HEK293T (cell line): ENCODE results near the gene RARS2.

Experiments
- ARNT ChIP-seq: fragments of 450-650 bp; IDR thresholded peaks from 2 replicates; pipeline ENCODE4 v1.6.1; 2017; ENCODE audit warnings: mild to moderate bottlenecking
- BHLHE40 ChIP-seq: fragments of 450-650 bp; IDR thresholded peaks from 2 replicates; pipeline ENCODE4 v1.6.1; 2016; ENCODE audit warnings: mild to moderate bottlenecking, moderate library complexity, borderline replicate concordance
- CTBP1 ChIP-seq: fragments of 450-650 bp; IDR thresholded peaks from 2 replicates; pipeline ENCODE4 v1.6.1; 2016; ENCODE audit warnings: borderline replicate concordance
- ELF4 ChIP-seq: fragments of 450-650 bp; IDR thresholded peaks from 2 replicates; pipeline ENCODE4 v1.6.1; 2017; ENCODE audit warnings: antibody characterized with exemption
- FOXA1 ChIP-seq: fragments of 450-650 bp; IDR thresholded peaks from 2 replicates; pipeline ENCODE4 v1.6.1; 2016; ENCODE audit warnings: mild to moderate bottlenecking
- FOXK2 ChIP-seq: fragments of 450-650 bp; IDR thresholded peaks from 2 replicates; pipeline ENCODE4 v1.6.1; 2016; ENCODE audit warnings: mild to moderate bottlenecking
- FOXM1 ChIP-seq: fragments of 450-650 bp; IDR thresholded peaks from 2 replicates; pipeline ENCODE4 v1.6.1; 2017; ENCODE audit warnings: mild to moderate bottlenecking, borderline replicate concordance
- HDGF ChIP-seq: fragments of 450-650 bp; IDR thresholded peaks from 2 replicates; pipeline ENCODE4 v1.6.1; 2017; ENCODE audit warnings: antibody characterized with exemption, borderline replicate concordance
- L3MBTL2 ChIP-seq: fragments of 450-650 bp; conservative IDR thresholded peaks from 2 replicates; pipeline ENCODE4 v1.6.1; 2016; ENCODE audit warnings: mild to moderate bottlenecking
- NFRKB ChIP-seq: fragments of 450-650 bp; IDR thresholded peaks from 2 replicates; pipeline ENCODE4 v1.6.1; 2016; ENCODE audit warnings: mild to moderate bottlenecking, moderate library complexity
- PKNOX1 ChIP-seq: fragments of 450-650 bp; IDR thresholded peaks from 2 replicates; pipeline ENCODE4 v1.6.1; 2016
- SP1 ChIP-seq: fragments of 450-650 bp; IDR thresholded peaks from 2 replicates; pipeline ENCODE4 v1.6.1; 2017
- SUZ12 ChIP-seq: fragments of 450-650 bp; IDR thresholded peaks from 2 replicates; pipeline ENCODE4 v1.6.1; 2016; ENCODE audit warnings: mild to moderate bottlenecking

DNA sequence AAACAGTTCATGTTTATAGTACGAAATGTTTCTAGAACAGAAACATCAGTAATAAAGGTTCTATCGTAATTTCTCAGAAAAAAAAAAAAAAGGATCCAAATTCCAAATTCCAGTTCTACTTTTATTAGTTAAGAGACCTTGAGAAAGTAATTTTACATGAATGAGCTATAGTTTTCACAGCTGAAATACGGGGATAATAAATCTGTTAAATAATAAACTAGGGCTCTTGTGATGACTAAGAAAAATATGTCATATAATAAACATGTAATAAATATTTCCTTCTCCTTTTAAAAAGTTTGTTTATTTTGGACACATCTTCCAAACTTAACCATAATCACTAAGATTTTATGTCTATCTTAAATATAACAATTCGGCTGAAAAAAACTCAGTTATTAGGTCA, 17.8 kb downstream of the RARS2 start:
- TF ChIP-seq BHLHE40, result no peak
- no peak for TF ChIP-seq FOXM1
- TF ChIP-seq NFRKB, result no peak
- no peak for TF ChIP-seq SP1
- TF ChIP-seq ELF4, result no peak
- no peak for TF ChIP-seq PKNOX1
- TF ChIP-seq FOXA1, result no peak
- TF ChIP-seq FOXK2, result no peak
- no peak for TF ChIP-seq HDGF
- no peak for TF ChIP-seq SUZ12
- TF ChIP-seq L3MBTL2, result no peak
- TF ChIP-seq CTBP1, result no peak
- TF ChIP-seq ARNT, result no peak
